GM21360 (cell line): ENCODE data around the gene PDSS2.
"Not testable (repeated sequence)": the region's sequence is repeated elsewhere in the genome, so short reads cannot be mapped to it uniquely, and the experiment has no call there.

ENCODE experiments used
- ATAC-seq: cut with Tn5 transposase; IDR thresholded peaks from one replicate; pipeline ENCODE4 v1.9.1; 2021; ENCODE audit warnings: mild to moderate bottlenecking, moderate library complexity; ENCODE audit not compliant: unreplicated experiment

Gene PDSS2

DNA sequence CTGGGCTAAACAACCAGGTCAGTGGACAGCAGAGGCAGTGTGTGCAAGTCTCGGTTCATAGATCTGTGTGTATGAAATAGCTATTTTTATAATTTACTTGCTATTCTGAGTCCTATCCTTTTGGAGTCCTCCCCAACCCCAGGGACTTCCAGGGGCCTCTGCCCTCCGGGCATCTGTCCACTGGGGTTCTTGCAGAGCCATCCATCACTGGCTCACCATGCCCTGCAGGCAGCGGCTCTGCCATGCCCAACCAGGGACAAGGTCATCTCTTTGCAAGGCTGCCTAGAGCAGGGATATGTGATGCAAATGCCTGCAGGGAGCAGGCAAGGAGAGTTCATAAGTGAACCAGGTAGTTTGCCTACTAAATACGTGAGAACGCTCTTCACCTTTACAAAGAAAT is 333.6 kb downstream of the PDSS2 start:
- no peak for ATAC-seq

DNA sequence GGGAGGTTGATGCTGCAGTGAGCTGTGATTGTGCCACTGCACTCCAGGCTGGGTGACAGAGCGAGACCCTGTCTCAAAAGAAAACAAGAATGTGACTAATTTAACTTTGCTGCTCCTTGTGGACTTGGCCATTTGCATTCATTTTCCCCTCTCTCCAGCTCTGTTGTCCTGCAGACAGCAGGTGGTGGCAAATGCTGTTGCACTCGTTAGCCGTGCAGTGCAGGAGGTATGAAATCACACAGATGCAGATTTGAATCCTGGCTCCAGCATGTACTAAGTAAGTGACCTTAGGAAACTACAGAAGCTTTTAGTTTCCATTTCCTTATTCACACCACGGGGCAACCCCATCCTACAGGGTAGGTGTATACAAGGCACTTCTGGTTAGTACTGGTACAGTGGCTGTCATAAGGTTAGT is 334.4 kb downstream of the PDSS2 start:
- ATAC-seq, result peak; percentile 79

DNA sequence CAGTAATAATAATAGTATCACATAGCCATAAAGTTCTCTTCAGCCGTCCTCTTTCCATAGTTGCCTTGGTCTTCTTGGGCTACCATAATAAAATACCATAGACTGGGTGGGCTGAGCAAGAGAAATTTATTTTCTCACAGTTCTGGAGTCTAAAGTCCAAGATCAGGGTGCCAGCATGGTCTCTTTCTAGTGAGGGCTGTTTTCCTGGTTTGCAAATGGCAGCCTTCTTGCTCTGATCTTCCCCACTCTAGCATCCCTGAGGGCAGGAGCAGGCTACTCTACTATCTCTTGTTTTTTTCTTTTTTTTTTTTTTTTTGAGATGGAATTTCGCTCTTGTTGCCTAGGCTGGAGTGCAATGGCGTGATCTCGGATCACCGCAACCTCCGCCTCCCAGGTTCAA is 335.9 kb downstream of the PDSS2 start:
- ATAC-seq, result no peak

GRCh38 chr6:107122748-107123147 is 336.6 kb downstream of the PDSS2 start:
- no peak for ATAC-seq

- no peak for ATAC-seq
Observed at GRCh38 chr6:107121964-107122495, 337.3 kb downstream of the PDSS2 start.

DNA sequence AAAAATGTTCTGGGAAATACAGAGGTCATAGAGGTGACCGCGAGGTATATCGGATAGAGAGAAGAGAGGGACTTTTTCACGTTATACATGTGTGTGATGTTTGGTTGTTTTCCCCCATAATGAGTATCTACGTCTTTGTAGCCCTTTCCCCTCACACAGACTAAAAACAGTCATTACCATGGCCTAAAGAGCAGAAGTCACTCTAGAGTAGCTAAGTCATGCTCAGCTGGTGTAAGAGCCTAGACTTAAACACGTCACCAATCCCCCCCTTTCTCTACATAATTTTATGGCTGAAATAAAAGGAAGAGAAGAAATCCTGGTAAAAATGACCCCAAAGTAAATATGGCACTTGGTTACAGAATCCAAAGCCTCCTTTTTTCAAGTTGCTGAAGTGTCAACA is 338.1 kb downstream of the PDSS2 start:
- no peak for ATAC-seq

DNA sequence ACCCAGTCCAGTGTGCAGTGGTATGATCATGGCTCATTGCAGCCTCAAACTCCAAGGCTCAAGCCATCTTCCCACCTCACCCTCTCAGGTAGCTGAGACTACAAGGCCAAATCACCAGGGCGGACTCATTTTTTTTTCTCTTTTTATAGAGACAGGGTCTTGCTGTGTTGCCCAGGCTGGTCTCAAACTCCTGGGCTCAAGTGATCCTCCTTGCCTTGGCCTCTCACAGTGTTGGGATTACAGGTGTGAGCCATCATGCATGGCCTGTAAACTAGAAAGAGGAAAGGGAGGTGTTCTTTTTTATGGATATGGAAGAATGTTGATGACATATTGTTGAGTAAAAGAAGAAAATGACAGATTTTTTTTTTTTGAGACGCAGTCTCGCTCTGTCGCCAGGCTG is 339.0 kb downstream of the PDSS2 start:
- ATAC-seq, result no peak

DNA sequence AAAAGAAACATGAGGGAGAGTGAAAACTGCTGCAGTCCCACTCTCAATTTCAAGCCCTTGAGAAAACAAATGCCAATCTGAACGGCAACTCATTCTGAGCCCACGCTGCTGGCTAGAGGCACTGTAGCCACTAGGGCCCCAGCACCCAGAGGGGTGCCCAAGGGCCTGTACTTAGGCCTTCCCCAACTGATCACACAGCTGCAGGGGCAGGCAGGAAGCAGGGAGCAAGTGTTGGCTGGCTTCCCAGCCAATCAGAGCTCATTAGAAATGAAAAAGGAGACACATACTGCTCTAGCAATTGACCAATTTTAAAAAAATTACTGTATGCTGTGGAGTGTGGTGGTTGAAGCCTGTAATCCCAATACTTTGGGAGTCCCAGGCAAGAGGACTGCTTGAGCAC is 340.4 kb downstream of the PDSS2 start:
- ATAC-seq, result no peak

- not testable (repeated sequence) for ATAC-seq
Observed at GRCh38 chr6:107118540-107118939, 340.8 kb downstream of the PDSS2 start.

- no peak for ATAC-seq
Observed at GRCh38 chr6:107116931-107117330, 342.4 kb downstream of the PDSS2 start.

DNA sequence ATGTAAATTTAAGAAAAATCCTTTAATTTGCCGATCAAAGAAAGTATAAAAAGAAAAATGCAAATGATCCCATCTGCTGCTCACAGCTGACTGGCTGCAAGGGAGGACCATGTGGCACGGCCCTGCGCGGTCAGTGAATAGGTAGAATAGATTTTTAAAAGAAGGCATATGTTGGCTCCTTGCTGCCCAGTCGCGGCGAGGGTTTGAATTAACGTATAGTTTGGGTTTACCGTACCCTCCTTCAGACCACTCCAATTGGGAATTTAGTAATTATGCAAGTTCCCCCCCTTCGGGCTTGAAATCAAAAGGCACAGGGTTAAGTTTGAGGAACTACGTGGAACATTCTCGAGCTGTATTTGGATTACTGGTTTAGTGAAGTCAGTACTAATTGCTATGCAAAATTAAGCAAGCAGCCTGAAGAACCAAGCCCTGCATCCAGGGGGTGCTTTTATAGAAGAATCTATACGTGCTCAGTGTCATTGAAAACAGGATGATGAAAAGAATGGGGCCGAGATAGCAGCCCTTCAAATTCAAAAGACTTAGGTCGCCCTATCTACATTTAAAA is 343.0 kb downstream of the PDSS2 start:
- no peak for ATAC-seq

DNA sequence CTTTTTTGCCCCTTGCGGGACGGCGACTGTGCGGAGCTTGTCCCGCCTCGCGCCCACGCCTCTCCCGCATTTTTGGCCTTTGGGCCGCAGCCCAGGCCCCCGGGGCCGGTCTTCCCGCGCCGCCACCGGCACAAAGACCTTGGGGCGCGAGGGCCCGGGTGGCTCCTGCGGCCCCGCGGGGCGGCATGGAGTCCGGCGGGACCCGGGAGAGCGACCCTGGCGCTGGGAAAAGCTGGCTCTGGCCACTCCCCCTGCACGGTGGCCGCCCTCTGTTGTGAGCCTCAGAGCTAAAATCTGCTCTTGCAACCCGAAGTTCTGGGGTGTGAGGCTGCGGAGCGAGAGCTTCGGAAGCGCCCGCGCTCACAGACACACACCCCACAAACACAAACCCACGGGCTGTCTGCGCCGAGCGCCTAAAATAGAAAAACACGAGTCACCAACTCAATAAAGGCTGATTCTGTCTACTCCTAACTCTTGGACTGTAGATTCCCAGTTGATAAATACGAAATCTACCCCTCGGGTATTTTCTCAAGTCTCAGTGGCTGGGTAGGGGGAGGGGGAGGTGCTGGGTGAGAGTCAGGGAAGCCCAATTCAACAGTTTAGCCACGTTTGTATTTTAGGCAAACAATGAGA is 343.6 kb downstream of the PDSS2 start:
- peak; percentile 32 for ATAC-seq

DNA sequence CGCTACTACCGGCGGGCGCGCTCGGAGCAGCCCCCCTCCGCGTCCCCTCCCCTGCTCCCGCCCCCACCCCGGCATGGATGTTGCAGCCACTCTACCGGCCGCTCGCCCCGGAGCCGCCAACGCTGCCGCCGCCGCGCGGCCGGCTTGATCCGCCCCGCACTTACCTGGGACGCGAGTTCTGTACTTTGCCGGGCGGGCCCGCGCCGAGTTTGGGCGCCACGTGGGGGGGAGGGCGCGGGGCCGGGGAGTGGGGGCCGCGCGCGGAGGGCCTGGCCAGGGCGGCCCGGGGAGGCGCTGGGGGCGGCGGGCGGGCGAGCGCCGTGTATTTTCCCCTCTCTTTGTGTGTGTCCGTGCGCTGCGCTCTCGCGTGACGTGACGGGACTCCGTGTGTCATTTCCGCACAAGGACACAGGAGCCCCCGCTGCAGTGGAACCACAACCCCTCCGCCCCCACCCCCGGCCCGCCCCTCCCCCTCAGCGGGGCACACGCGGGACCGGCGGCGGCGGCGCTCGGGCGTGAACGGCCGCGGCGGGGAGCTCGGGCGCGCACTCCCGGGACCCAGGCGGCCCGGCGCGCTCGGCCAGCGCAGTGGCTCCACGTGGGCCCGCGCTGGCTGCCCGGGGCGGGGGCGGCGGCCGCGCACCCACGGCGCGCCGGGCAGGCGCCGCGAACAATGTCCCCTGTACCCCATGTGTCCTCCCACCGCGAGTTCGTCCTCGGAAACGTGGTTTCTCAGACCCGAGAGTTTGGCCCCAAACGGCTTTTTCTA is 344.3 kb downstream of the PDSS2 start, which contains the start of gene BEND3:
BEND3 (minus strand) TSS at position 590 of the 769 bp plus-strand sequence. CDS start 16,230 bp downstream, outside the sequence.
- peak; percentile 20 for ATAC-seq

DNA sequence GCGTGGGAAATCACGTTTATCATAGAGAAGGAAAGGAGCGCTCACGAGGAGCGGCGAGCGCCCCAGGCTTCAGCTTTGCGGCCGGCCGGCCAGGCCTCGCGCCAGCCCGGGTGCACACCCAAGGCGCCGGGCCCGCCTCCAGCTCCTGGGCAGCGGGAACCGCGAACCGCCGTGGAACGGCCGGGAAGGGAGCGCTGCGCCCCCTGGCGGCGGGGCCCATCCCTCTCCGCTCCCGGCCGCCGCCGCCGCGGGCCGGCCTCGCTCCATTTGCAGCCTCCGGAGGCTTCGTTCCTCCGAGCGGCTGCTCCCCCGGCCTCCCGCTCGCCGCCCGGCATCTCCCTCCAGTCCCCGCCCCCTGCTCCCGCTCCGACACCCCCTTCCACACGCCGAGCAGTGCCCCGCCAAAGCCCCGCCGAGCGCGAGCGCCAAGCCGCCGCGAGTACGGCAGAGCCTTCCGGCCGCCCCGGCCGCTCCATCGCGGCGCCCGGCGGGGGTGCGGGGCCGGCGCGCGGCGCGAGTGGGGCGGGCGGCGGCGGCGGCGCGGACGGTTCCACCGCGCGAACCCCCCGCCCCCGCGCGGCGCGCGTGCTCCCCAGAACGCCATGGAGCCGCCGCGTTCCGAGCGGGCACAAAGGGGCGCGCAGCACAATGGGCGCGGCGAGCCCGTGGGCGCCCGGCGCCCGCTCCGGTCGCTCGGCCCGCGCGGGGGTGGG is 345.0 kb downstream of the PDSS2 start:
- peak; percentile 53 for ATAC-seq

- ATAC-seq, result no peak
Observed at GRCh38 chr6:107110200-107110599, 349.2 kb downstream of the PDSS2 start.

DNA sequence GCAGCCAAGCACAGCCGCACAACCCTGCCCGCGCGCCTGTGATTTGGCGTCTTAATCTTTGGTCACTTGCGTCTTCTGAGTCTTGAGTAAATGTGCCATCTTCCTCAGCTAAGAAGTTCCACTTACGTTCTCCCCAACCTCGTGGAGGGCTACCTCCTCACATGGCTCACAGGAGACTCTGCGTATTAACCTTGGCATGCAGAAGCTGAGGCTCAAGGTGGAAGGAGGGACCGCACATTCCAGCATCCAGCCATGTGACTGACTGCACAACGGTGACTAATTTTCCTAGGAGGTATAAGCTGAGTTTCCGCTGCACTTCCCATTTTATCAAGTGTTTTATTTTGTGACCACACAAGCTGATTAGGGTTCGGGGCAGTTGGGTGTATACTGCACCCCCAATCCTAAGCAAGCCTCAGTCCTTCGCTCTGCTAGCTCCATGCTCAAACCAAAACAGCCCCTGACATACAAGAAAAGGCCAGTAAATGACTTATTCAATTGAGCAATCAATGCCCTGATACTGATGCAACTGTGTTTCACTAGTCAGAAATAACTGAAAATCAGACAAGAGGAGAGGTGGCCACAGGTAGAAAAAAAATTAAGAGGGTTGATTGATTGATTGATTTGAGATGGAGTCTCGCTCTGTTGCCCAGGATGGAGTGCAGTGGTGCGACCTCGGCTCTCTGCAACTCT is 351.0 kb downstream of the PDSS2 start:
- ATAC-seq, result no peak

- ATAC-seq, result no peak
Observed at GRCh38 chr6:107107791-107108190, 351.6 kb downstream of the PDSS2 start.

DNA sequence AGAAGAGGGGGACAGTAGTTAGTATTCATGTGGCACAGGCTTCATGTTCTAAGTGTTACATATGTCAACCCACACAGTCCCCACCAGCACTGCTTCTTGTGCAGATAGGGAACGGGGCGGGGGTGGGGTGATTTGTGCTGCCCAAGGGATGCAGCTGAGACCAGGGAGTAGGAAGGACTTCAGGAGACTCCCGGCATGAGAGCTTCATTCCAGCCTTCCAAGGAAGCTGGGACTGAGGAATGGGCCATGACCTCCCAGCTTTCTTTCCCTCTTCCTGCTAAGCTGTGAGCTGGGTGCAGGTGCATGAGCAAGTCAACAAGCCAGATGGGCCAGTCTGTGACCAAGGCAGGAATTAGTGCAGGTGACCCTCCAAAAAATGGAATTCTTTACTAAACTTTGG is 353.2 kb downstream of the PDSS2 start:
- no peak for ATAC-seq

- ATAC-seq, result no peak
Observed at GRCh38 chr6:107105511-107106116, 353.8 kb downstream of the PDSS2 start.

DNA sequence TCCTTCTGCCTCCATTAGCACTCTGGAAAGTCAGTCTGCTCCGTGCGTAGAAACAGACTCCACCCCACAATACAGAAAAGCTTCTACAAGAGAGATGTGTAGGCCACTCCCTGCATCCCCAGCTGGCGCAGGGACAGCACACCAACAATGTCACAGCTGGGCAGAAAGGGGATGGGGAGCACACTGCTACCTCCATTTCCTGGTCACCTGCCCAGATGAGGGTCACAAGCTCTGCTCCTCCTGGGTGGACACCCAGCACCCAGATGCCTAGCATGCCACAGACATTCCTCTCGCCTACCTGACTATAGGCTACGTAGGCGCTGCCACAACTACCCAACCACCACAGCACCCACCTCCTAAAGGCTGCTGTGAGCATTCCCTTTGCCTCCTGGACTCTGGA is 356.3 kb downstream of the PDSS2 start:
- no peak for ATAC-seq
